ENCODE results near the gene KRT17. TPM values are rescaled to one million over a fixed set of nuclear protein-coding genes. Genes with fewer than 3 reads are reported as not detected.
A peak's percentile ranks its signal among the peaks of the same experiment; 100 is the strongest.
"Not testable (repeated sequence)": the region's sequence is repeated elsewhere in the genome, so short reads cannot be mapped to it uniquely, and the experiment has no call there.

Gene KRT17
- total and polyA plus RNA-seq, 2 donors, result 33.5 to 72.1 TPM

DNA sequence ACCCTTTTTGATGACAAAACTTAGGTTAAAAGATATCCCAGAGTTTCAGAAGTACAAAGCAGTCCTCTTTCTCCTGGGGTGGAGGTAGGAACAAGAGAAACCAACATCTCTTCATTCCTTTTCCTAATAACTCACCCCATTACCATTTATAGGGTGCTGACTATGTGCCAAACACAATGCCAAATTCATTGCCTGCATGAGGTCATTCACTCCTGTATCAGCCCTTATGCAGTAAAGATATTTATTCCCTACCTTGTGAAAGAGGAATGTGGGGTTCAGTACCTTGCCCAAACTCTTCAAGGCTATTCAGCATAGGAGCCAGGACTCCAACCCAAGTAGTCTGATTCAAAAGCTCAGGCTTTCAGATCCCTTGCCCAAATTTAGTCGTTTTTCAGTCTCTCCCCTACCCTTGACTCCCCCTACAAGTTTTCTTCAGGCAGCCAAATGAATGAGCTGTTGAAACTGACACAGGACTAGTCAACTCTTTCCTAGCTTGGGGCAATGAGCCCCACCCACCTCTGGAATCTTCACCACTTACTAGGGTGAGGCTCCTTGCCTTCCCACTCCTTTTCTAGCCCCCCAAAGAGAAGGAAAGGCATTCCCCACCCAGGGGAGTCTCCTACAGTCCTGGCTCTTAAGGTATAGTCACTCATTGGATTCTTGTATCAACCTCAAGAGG, 43.5 kb downstream of the KRT17 start:
- H3K4me3 ChIP-seq (ENCODE audit: low read depth, low read length), result no peak overlapping the region
- no peaks in the 10 kb centered on the region for H3K36me3 ChIP-seq (ENCODE audit: insufficient read depth)
- no peaks in the 10 kb centered on the region for H3K4me1 ChIP-seq (ENCODE audit: insufficient read depth)
- no peak overlapping the region for H3K27ac ChIP-seq (ENCODE audit: low read depth)
- no peak for DNase-seq (ENCODE audit: extremely low spot score)
- WGBS, result 61% methylated on average over 1 of the region's 1 CpG

GRCh38 chr17:41580244-41580575, 44.2 kb downstream of the KRT17 start:
- no peak overlapping the region for H3K4me3 ChIP-seq (ENCODE audit: low read depth, low read length)
- no peaks in the 10 kb centered on the region for H3K36me3 ChIP-seq (ENCODE audit: insufficient read depth)
- 89% methylated on average over 2 of the region's 2 CpGs for WGBS
- no peak overlapping the region for H3K27ac ChIP-seq (ENCODE audit: low read depth)
- no peaks in the 10 kb centered on the region for H3K4me1 ChIP-seq (ENCODE audit: insufficient read depth)
- no peak for DNase-seq (ENCODE audit: extremely low spot score)

- H3K4me1 ChIP-seq (ENCODE audit: insufficient read depth), result no peaks in the 10 kb centered on the region
- H3K36me3 ChIP-seq (ENCODE audit: insufficient read depth), result no peaks in the 10 kb centered on the region
- H3K4me3 ChIP-seq (ENCODE audit: low read depth, low read length), result no peak overlapping the region
- peak; percentile 67 for DNase-seq (ENCODE audit: extremely low spot score)
- H3K27ac ChIP-seq (ENCODE audit: low read depth), result no peak overlapping the region
- WGBS, result 41% methylated on average over 18 of the region's 18 CpGs
Observed at GRCh38 chr17:41579484-41580243, 44.7 kb downstream of the KRT17 start.

DNA sequence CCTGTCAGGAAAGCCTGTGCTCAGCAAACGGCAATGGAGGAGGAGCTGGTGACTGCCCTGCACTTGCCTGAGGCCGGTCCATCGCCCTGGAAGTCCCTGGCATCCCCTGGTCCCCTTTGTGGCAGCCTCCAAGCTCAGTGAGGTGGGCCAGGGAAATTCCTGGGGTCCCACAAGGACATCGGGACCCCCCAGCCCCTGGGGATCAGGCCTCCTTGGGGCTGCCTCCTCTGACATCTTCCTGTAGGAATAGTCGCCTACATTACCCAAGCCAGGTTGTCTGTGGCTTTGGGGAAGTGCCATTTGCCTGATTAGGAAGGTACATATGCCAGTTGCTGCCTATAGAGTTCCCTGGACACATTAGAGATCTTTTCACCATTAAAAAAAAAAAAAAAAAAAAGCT, 45.4 kb downstream of the KRT17 start:
- H3K4me3 ChIP-seq (ENCODE audit: low read depth, low read length), result no peak overlapping the region
- 75% methylated on average over 5 of the region's 5 CpGs for WGBS
- no peak for DNase-seq (ENCODE audit: extremely low spot score)
- H3K4me1 ChIP-seq (ENCODE audit: insufficient read depth), result no peaks in the 10 kb centered on the region
- no peak overlapping the region for H3K27ac ChIP-seq (ENCODE audit: low read depth)
- no peaks in the 10 kb centered on the region for H3K36me3 ChIP-seq (ENCODE audit: insufficient read depth)

DNA sequence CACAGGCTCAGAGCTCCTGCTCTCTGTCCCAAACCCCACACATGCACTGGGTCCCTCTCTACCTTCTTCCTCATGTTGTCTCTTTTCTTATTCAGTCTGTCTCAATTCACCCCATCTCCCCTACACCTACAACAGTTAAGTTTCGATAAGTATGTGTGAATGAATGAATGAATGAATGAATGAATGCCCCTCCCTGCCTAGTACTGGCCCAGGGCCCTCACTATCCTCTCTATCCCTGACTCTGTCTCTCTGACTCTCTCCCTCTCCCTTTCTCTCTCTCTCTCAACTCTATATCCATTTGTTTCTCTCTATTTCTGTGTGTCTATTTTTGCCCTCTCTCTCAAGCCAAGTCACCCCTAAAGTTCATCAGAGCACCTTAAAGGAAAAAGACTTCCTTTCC, 45.8 kb downstream of the KRT17 start:
- DNase-seq (ENCODE audit: extremely low spot score), result no peak
- Histone ChIP-seq H3K4me1 (ENCODE audit: insufficient read depth) (no peaks in the 10 kb centered on the region), H3K36me3 (ENCODE audit: insufficient read depth) (no peaks in the 10 kb centered on the region), H3K27ac (ENCODE audit: low read depth) (no peak overlapping the region), H3K4me3 (ENCODE audit: low read depth, low read length) (no peak overlapping the region)
- WGBS, result 76% methylated on average over 1 of the region's 1 CpG

GRCh38 chr17:41576740-41577139, 47.6 kb downstream of the KRT17 start:
- WGBS, result 82% methylated on average over 4 of the region's 4 CpGs
- not testable (repeated sequence) for H3K36me3 ChIP-seq (ENCODE audit: insufficient read depth); H3K4me1 ChIP-seq (ENCODE audit: insufficient read depth); DNase-seq (ENCODE audit: extremely low spot score); H3K4me3 ChIP-seq (ENCODE audit: low read depth, low read length); H3K27ac ChIP-seq (ENCODE audit: low read depth)

DNA sequence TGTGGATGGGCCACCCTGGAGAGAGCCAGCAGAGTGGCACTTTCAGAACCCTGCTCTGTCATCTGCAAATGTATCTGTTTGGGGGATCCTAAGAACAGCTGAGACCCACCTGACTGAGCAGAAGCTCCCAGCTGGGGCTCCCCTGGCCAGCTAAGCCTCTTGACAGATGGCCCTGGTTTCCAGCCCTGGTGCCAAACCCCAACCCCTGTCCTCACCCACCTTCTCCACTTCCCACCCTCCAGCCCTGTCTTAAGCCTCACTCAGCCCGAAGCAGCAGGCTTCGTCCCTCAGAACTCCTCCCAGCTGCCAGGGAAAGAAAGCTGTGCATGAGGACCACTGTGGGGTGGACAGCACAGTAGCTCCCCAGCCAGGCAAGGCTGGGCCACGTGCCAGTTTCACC, 49.0 kb downstream of the KRT17 start:
- 27% methylated on average over 3 of the region's 3 CpGs for WGBS
- DNase-seq (ENCODE audit: extremely low spot score), result no peak
- Histone ChIP-seq H3K36me3 (ENCODE audit: insufficient read depth) (no peaks in the 10 kb centered on the region), H3K27ac (ENCODE audit: low read depth) (no peak overlapping the region), H3K4me3 (ENCODE audit: low read depth, low read length) (no peak overlapping the region), H3K4me1 (ENCODE audit: insufficient read depth) (no peaks in the 10 kb centered on the region)

DNA sequence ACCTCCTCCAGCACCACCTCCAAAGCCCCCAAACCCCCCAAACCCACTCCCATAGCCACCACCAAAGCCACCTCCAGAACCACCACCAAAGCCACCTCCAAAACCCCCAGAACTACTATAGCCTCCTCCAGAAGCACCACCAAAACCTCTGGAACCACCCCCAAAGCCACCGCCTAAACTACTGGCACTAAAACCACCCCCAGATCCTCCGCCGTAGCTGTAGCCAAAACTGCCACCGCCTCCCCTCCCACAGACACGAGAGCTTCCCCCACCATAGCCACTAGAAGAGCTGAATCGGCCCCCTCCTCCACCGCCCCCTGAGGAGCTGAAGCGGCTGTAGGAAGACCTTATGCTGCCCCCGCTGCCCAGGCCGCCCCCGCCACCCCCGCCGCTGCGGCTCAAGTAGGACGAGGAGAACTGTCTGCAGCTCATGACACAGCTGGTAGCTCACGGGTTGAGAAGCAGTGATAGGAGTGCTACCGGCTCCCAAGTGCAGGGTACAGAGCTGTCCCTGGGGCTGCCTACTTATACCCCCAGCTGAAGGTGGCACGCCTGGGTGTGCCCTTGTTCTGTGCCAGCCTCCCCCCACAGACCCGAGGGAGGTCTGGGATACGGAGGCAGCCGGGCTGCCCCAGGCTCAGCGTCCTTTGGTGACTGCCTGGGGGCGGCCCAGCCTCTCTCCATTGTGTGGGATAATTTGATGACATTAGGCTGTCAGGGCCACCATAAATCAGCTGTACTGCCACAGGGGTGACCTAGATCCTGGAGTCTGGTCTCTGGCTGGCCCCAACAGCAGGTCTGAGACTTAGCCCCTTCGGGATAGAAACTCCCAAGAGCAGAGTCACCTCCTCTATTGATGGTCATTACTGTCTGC, 52.6 kb downstream of the KRT17 start, which contains the start of gene KRT9:
KRT9 (minus strand) TSS at position 499 of the 874 bp plus-strand sequence; CDS start at position 432, 67 bp downstream.
- WGBS, result 49% methylated on average over 24 of the region's 24 CpGs
- Histone ChIP-seq H3K4me3 (ENCODE audit: low read depth, low read length) (no peak within 1 kb of the TSS), H3K27ac (ENCODE audit: low read depth) (no peak within 1 kb of the TSS), H3K4me1 (ENCODE audit: insufficient read depth) (no peaks in the 10 kb centered on the region), H3K36me3 (ENCODE audit: insufficient read depth) (no peaks in the 10 kb centered on the region)
- DNase-seq (ENCODE audit: extremely low spot score), result no peak

Other genes with a start within 250 kb of the KRT17 start
- not detected for gene KRT34, start 242.3 kb downstream of the KRT17 start, total RNA-seq
- not detected for gene KRT34, start 242.3 kb downstream of the KRT17 start, polyA plus RNA-seq
- 0.16 TPM for gene KRT31, start 227.0 kb downstream of the KRT17 start, total RNA-seq
- gene KRT31, start 227.0 kb downstream of the KRT17 start, polyA plus RNA-seq, result not detected
- not detected for gene KRT37, start 200.0 kb downstream of the KRT17 start, total RNA-seq
- not detected for gene KRT37, start 200.0 kb downstream of the KRT17 start, polyA plus RNA-seq
- gene KRT38, start 183.6 kb downstream of the KRT17 start, total RNA-seq, result not detected
- not detected for gene KRT38, start 183.6 kb downstream of the KRT17 start, polyA plus RNA-seq
- not detected for gene KRT32, start 157.2 kb downstream of the KRT17 start, total RNA-seq
- gene KRT32, start 157.2 kb downstream of the KRT17 start, polyA plus RNA-seq, result not detected
- gene KRT35, start 143.4 kb downstream of the KRT17 start, total RNA-seq, result not detected
- not detected for gene KRT35, start 143.4 kb downstream of the KRT17 start, polyA plus RNA-seq
- gene KRT36, start 134.7 kb downstream of the KRT17 start, total RNA-seq, result not detected
- not detected for gene KRT36, start 134.7 kb downstream of the KRT17 start, polyA plus RNA-seq
- gene KRT13, start 119.0 kb downstream of the KRT17 start, total RNA-seq, result 356 TPM
- 401 TPM for gene KRT13, start 119.0 kb downstream of the KRT17 start, polyA plus RNA-seq
- 4.7 TPM for gene KRT15, start 105.7 kb downstream of the KRT17 start, total RNA-seq
- gene KRT15, start 105.7 kb downstream of the KRT17 start, polyA plus RNA-seq, result 11.9 TPM
- 299 TPM for gene KRT19, start 96.3 kb downstream of the KRT17 start, total RNA-seq
- gene KRT19, start 96.3 kb downstream of the KRT17 start, polyA plus RNA-seq, result 418 TPM
- gene KRT9, start 52.5 kb downstream of the KRT17 start, total RNA-seq, result not detected
- gene KRT9, start 52.5 kb downstream of the KRT17 start, polyA plus RNA-seq, result not detected
- not detected for gene KRT14, start 37.7 kb downstream of the KRT17 start, total RNA-seq
- 0.14 TPM for gene KRT14, start 37.7 kb downstream of the KRT17 start, polyA plus RNA-seq
- gene KRT16, start 11.8 kb downstream of the KRT17 start, total RNA-seq, result not detected
- gene KRT16, start 11.8 kb downstream of the KRT17 start, polyA plus RNA-seq, result 0.20 TPM
- 96.6 TPM for gene EIF1, start 64.3 kb upstream of the KRT17 start, total RNA-seq
- 649 TPM for gene EIF1, start 64.3 kb upstream of the KRT17 start, polyA plus RNA-seq
- gene GAST, start 87.8 kb upstream of the KRT17 start, total RNA-seq, result not detected
- gene GAST, start 87.8 kb upstream of the KRT17 start, polyA plus RNA-seq, result not detected
- not detected for gene HAP1, start 110.1 kb upstream of the KRT17 start, total RNA-seq
- 0.27 TPM for gene HAP1, start 110.1 kb upstream of the KRT17 start, polyA plus RNA-seq
- 51.4 TPM for gene JUP, start 162.1 kb upstream of the KRT17 start, total RNA-seq
- gene JUP, start 162.1 kb upstream of the KRT17 start, polyA plus RNA-seq, result 53.8 TPM
- 32.1 TPM for gene P3H4, start 187.4 kb upstream of the KRT17 start, total RNA-seq
- gene P3H4, start 187.4 kb upstream of the KRT17 start, polyA plus RNA-seq, result 11.5 TPM
- 166 TPM for gene FKBP10, start 188.4 kb upstream of the KRT17 start, total RNA-seq
- gene FKBP10, start 188.4 kb upstream of the KRT17 start, polyA plus RNA-seq, result 84.5 TPM
- gene NT5C3B, start 211.7 kb upstream of the KRT17 start, total RNA-seq, result 40.8 TPM
- 67.9 TPM for gene NT5C3B, start 211.7 kb upstream of the KRT17 start, polyA plus RNA-seq
- 0.48 TPM for gene KLHL10, start 213.2 kb upstream of the KRT17 start, total RNA-seq
- 0.71 TPM for gene KLHL10, start 213.2 kb upstream of the KRT17 start, polyA plus RNA-seq
- gene KLHL11, start 240.8 kb upstream of the KRT17 start, total RNA-seq, result 35.0 TPM
- gene KLHL11, start 240.8 kb upstream of the KRT17 start, polyA plus RNA-seq, result 3.8 TPM

Measured in urinary bladder (tissue), 4 donors.